GM12875 (cell line): Measurements from ENCODE around the gene STIM1.

Source experiments
- H3K4me3 ChIP-seq: one replicate; pipeline ENCODE4 v1.5.1; 2011; ENCODE audit warnings: low read depth, low read length, control low read depth
- TF ChIP-seq, protein P1 (sequence below): IDR thresholded peaks from 2 replicates; pipeline ENCODE4 v1.5.1; 2011; ENCODE audit warnings: low read depth, mild to moderate bottlenecking, control low read depth, inconsistent platforms, low read length, moderate library complexity, borderline replicate concordance; ENCODE audit not compliant: insufficient read depth

The STIM1 gene

DNA sequence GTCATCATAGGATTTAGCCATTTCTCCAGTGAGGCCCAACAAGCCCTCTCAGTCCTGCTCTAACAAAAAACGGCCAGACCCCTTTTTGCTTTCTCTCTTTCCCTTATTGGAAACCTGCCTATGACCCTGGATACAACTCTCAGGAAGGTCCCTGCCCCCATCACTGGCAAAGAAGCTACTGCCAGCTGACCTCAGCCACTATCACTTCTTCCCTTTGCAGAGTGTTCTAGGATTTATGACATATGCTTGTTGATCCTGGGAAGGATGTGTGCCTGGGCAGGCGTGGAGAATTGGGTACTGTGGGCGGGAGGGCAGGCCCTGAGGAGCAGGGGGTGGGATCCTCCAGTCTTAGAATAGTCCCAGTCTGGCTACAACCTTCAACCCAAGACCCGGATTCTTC is 39.6 kb upstream of the STIM1 start:
- no peak overlapping the region for H3K4me3 ChIP-seq
- TF ChIP-seq, protein P1, sequence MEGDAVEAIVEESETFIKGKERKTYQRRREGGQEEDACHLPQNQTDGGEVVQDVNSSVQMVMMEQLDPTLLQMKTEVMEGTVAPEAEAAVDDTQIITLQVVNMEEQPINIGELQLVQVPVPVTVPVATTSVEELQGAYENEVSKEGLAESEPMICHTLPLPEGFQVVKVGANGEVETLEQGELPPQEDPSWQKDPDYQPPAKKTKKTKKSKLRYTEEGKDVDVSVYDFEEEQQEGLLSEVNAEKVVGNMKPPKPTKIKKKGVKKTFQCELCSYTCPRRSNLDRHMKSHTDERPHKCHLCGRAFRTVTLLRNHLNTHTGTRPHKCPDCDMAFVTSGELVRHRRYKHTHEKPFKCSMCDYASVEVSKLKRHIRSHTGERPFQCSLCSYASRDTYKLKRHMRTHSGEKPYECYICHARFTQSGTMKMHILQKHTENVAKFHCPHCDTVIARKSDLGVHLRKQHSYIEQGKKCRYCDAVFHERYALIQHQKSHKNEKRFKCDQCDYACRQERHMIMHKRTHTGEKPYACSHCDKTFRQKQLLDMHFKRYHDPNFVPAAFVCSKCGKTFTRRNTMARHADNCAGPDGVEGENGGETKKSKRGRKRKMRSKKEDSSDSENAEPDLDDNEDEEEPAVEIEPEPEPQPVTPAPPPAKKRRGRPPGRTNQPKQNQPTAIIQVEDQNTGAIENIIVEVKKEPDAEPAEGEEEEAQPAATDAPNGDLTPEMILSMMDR, result no peak

DNA sequence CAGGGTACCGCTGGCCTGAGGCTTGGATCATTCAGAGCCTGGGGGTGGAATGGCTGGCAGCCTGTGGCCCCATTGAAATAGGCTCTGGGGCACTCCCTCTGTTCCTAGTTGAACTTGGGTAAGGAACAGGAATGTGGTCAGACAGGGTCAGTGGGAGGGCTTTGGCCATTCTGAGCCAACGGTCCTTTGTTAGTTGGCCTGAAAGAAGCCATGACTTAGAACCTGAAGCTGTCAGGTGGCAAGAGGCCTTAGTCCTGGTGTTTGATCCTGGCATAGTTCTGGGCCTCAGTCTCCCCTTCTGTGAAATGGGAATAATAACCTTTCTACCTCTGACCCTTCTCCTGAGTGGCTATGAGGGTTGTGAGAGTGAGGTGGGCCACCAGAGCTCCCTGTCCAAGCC is 38.8 kb upstream of the STIM1 start:
- H3K4me3 ChIP-seq, result no peak overlapping the region
- TF ChIP-seq, protein P1, result no peak

DNA sequence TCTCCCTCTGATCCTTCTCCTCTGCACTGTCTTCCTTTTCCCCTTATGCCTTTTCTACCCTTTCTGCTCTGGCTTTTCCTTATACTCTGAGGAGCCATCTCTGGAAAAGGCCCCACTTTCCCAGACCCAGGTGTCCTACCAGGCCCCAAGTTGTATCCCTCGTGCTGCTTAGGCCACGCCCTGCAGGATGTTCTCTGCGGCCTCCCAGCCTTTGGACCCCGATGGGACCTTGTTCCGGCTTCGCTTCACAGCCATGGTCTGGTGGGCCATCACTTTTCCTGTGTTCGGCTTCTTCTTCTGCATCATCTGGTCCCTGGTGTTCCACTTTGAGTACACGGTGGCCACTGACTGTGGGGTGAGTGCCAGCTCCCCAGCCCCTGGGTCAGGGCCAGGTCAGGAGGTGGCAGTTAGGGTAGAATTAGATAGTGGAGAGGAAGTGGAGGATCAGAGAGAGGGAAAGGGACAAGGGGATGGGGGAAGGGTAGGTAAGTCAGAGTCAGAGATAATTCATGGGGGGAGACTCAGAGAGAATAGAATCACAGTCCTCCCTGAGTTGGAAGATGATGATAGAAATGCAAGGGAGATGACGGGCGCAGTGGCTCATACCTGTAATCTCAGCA is 38.2 kb upstream of the STIM1 start:
- H3K4me3 ChIP-seq, result no peak overlapping the region
- TF ChIP-seq, protein P1, result no peak

DNA sequence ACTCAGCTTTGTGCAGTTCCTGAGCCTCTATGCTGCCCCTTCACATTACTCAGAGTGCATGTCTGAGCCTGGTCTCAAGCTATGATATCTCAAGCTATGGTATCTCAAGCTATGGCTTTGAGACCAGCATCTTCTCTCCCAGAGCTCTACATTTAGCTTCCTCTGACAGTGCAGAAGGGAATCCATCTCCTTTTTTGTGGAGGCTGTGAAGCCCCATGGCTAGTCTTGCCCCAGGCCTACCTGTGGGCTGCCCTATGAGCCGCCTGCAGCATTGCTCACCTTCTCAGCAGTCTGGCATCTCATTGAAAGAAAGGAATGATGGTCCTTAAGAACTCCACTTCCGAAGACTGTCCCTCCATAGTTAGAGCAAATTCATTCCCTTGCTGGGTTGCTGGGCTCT is 34.5 kb upstream of the STIM1 start:
- TF ChIP-seq, protein P1, result no peak
- H3K4me3 ChIP-seq, result no peak overlapping the region

DNA sequence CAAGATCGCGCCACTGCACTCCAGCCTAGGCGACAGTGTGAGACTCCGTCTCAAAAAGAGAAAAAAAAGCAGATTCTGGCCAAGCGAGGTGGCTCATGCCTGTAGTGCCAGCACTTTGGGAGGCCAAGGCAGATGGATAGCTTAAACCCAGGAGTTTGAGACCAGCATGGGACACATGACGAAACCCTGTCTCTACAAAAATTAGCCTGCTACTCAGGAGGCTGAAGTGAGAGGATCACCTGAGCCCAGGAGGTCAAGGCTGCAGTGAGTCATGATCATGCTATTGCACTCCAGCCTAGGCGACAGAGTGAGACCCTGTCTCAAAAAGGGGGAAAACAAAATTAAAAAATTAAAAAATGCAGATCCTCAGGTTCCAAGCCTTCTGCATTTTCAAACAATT is 33.2 kb upstream of the STIM1 start:
- TF ChIP-seq, protein P1, result no peak
- H3K4me3 ChIP-seq, result no peak overlapping the region

DNA sequence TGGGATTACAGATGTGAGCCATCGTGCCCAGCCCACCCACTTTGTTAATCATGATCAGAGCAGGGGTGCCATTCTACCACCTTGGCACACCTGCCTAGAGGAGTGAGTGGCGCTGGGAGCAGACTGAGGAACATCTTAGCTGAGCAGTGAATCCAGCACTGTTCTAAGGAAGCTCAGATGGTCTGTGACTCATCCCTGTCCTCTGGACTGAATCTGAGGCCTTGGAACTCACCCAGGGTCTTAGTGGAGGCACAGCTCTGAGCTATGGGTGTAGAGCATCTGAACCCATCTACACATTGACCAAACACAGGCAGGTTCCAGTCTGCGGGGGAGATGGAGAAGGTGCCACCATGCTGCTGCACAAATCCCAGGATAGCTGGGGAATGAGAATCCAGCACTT is 32.2 kb upstream of the STIM1 start:
- H3K4me3 ChIP-seq, result no peak overlapping the region
- TF ChIP-seq, protein P1, result no peak

DNA sequence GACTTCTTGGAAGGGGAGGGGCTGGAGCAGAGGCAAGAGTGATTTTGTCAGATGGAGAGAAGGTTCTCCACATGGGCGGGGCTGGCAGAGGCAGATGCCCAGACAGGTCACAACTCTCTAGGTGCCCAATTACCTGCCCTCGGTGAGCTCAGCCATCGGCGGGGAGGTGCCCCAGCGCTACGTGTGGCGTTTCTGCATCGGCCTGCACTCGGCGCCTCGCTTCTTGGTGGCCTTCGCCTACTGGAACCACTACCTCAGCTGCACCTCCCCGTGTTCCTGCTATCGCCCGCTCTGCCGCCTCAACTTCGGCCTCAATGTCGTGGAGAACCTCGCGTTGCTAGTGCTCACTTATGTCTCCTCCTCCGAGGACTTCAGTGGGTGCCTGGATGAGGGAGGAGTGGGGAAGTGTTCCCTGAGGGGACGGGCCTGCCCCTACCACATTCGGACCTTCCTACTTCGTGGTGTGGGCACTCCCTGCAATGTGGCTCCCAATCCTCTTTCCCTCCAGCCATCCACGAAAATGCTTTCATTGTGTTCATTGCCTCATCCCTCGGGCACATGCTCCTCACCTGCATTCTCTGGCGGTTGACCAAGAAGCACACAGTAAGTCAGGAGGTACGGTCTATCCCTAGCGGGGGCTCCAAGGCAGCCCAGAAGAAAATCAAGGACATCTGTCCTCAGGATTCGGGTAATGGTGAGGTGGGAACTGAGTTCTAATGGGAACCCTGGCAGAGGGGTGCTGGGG is 31.5 kb upstream of the STIM1 start:
- TF ChIP-seq, protein P1, result no peak

More for the DNA sequence above, 31.5 kb upstream of the STIM1 start:
- H3K4me3 ChIP-seq, result no peak overlapping the region
